PC-9 (cell line): ENCODE results near the gene ADAMTS13. TPM values are rescaled to one million over a fixed set of nuclear protein-coding genes. Genes with fewer than 3 reads are reported as not detected.

Source experiments
- BruUV-seq: library from RNA; stranded (reverse); fragments of 400-500 nt; replicated peaks from 2 replicates; lab custom pipeline; 2021; lab: Mats Ljungman, UMichigan
- CTCF ChIA-PET: fragments of 300-600 bp; sonication (Branson Sonifier 250); formaldehyde crosslinking; loops from one replicate; lab custom pipeline; 2022; ENCODE audit warnings: antibody characterized with exemption; lab: Charles Lee
- POLR2A ChIA-PET: fragments of 300-600 bp; sonication (Branson Sonifier 250); formaldehyde crosslinking; loops from one replicate; lab custom pipeline; 2022; ENCODE audit warnings: antibody characterized with exemption; ENCODE audit not compliant: unreplicated experiment; lab: Charles Lee
- DNase-seq, 2 experiments: peaks; one replicate each; pipeline versions ENCODE4 v3.0.0 to v3.0.0-alpha.2; 2015 to 2022; ENCODE audit warnings: mixed read lengths in 1 of 2
- H2AFZ ChIP-seq: fragments of 200-600 bp; sonication (generic); 2 replicates; pipeline ENCODE4 v1.8.1; 2017; ENCODE audit warnings: antibody characterized with exemption
- H3F3A ChIP-seq: fragments of 200-600 bp; sonication (generic); 2 replicates; pipeline ENCODE4 v1.8.1; 2017; ENCODE audit warnings: antibody characterized with exemption, mild to moderate bottlenecking, low read depth; ENCODE audit not compliant: insufficient read depth
- H3K27ac ChIP-seq: fragments of 200-600 bp; sonication (generic); 2 replicates; pipeline ENCODE4 v1.6.1; 2016; ENCODE audit warnings: mixed run types
- H3K27me3 ChIP-seq: fragments of 200-600 bp; sonication (generic); 2 replicates; pipeline ENCODE4 v1.6.1; 2016; ENCODE audit warnings: low read depth, mixed run types; ENCODE audit not compliant: insufficient read depth
- H3K36me3 ChIP-seq: fragments of 200-600 bp; sonication (generic); 2 replicates; pipeline ENCODE4 v1.6.1; 2016; ENCODE audit warnings: low read depth, mixed run types
- H3K4me1 ChIP-seq: fragments of 200-600 bp; sonication (generic); replicated peaks from 2 replicates; pipeline ENCODE4 v1.6.1; 2016; ENCODE audit warnings: mixed run types; ENCODE audit not compliant: insufficient read depth
- H3K4me2 ChIP-seq: fragments of 200-600 bp; sonication (generic); 2 replicates; pipeline ENCODE4 v1.6.1; 2017; ENCODE audit warnings: mixed run types
- H3K4me3 ChIP-seq: fragments of 200-600 bp; sonication (generic); 2 replicates; pipeline ENCODE4 v1.6.1; 2016; ENCODE audit warnings: mixed run types
- H3K79me2 ChIP-seq: fragments of 200-600 bp; sonication (generic); 2 replicates; pipeline ENCODE4 v1.6.1; 2017; ENCODE audit warnings: low read depth, mixed run types
- H3K9me2 ChIP-seq: fragments of 200-600 bp; sonication (generic); 2 replicates; pipeline ENCODE4 v1.8.1; 2017; ENCODE audit warnings: mild to moderate bottlenecking; ENCODE audit not compliant: insufficient read depth
- H3K9me3 ChIP-seq: fragments of 200-600 bp; sonication (generic); 2 replicates; pipeline ENCODE4 v1.8.1; 2016; ENCODE audit warnings: low read depth; ENCODE audit not compliant: insufficient read depth
- H4K20me1 ChIP-seq: fragments of 200-600 bp; sonication (generic); 2 replicates; pipeline ENCODE4 v1.8.1; 2017; ENCODE audit not compliant: insufficient read depth
- EZH2 ChIP-seq: fragments of 200-600 bp; sonication (generic); IDR thresholded peaks from 2 replicates; pipeline ENCODE4 v1.8.0; 2017; ENCODE audit warnings: antibody characterized with exemption, low read depth
- intact Hi-C: fragments of 100-400 bp; cut with micrococcal nuclease; formaldehyde crosslinking; loops from one replicate; pipeline ENCODE4 v1.10.0; 2022; ENCODE audit not compliant: unreplicated experiment
- total RNA-seq: library from RNA; stranded (reverse); gene quantifications from 2 replicates; pipeline ENCODE4 v1.2.3, GENCODE V29; 2021
- TF ChIP-seq, protein P1 (sequence below): fragments of 200-600 bp; sonication (generic); conservative IDR thresholded peaks from 2 replicates; pipeline ENCODE4 v1.6.1; 2017; ENCODE audit warnings: mixed run types, antibody characterized with exemption, mild to moderate bottlenecking, moderate library complexity

ADAMTS13 gene
- total RNA-seq, 1 experiment from 2014 or later: 7.1 TPM

DNA sequence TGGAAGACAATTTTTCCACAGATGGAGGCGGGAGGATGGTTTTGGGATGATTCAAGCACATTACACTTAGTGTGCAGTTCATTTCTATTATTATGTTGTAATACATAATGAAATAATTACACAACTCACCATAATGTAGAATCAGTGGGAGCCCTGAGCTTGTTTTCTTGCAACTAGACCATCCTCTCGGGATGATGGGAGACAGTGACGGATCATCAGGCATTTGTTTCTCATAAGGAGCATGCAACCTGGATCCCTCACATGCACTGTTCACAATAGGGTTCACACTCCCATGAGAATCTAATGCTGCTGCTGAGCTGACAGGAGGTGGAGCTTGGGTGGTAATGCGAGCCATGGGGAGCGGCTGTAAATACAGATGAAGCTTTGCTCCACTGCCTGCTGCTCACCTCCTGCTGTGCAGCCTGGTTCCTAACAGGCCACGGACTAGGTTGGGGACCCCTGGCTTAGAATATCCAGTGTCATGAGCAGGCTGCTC, 44.4 kb upstream of the ADAMTS13 start:
- ChIA-PET POLR2A (interaction anchor here (0.5 kb wide), 1 partner anchor 1335 kb away, joined by 6 read pairs; no protein-coding TSS in a partner anchor), CTCF (interaction anchor here (0.6 kb wide), 3 partner anchors 35 to 192 kb away, joined by 3 to 25 read pairs (median 4); partner anchors contain the start of gene SLC2A6)
- no peak overlapping the region for H3K4me3 ChIP-seq

DNA sequence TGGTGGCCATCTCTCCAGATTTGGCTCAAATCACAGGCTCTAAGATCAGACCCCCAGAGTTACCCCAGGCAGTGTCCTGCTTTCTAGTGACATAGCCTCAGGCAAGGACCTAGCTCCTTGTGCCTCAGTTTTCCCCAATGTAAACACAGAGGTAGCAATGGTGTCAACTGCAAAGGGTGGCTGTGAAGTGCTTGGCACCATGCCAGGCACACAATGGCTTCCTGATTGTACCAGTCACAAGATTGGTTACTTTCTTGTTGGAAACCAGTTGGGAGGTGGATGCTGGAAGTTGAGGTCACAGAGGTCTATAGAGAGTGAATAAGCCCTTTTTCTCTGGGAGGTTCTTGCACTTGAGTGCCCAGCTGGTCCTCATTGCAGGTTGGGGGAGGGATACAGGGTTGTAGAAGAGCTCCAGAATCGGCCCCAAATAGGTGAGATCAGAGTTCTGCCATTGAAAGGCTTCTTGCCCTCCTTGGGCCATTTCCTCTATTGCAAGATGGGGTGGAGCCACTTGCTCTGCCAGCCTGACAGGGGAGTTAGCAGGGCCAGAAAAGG, 43.7 kb upstream of the ADAMTS13 start:
- Histone ChIP-seq H4K20me1 (peaks cover 14% of the 10 kb centered on the region), H3K4me3 (no peak overlapping the region), H3K4me2 (peak overlapping the region; percentile 94), H3K9me3 (no peaks in the 10 kb centered on the region), H3K79me2 (peaks cover 21% of the 10 kb centered on the region), H3F3A (peaks cover 13% of the 10 kb centered on the region), H3K36me3 (no peaks in the 10 kb centered on the region), H3K27ac (no peak overlapping the region), H2AFZ (no peak overlapping the region), H3K4me1 (peaks cover 36% of the 10 kb centered on the region), H3K9me2 (no peaks in the 10 kb centered on the region), H3K27me3 (no peaks in the 10 kb centered on the region)
- BruUV-seq: no TSS peak
- POLR2A ChIA-PET: interaction anchor here (0.5 kb wide), 1 partner anchor 1336 kb away, joined by 6 read pairs; no protein-coding TSS in a partner anchor
- intact Hi-C loops: no loop called here
- no peak for DNase-seq
- CTCF ChIA-PET: interaction anchor here (0.6 kb wide), 3 partner anchors 35 to 193 kb away, joined by 3 to 25 read pairs (median 4); partner anchors contain the start of gene SLC2A6
- TF ChIP-seq EZH2: no peak
- TF ChIP-seq, protein P1, sequence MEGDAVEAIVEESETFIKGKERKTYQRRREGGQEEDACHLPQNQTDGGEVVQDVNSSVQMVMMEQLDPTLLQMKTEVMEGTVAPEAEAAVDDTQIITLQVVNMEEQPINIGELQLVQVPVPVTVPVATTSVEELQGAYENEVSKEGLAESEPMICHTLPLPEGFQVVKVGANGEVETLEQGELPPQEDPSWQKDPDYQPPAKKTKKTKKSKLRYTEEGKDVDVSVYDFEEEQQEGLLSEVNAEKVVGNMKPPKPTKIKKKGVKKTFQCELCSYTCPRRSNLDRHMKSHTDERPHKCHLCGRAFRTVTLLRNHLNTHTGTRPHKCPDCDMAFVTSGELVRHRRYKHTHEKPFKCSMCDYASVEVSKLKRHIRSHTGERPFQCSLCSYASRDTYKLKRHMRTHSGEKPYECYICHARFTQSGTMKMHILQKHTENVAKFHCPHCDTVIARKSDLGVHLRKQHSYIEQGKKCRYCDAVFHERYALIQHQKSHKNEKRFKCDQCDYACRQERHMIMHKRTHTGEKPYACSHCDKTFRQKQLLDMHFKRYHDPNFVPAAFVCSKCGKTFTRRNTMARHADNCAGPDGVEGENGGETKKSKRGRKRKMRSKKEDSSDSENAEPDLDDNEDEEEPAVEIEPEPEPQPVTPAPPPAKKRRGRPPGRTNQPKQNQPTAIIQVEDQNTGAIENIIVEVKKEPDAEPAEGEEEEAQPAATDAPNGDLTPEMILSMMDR: no peak

More for the DNA sequence above, 44.4 kb upstream of the ADAMTS13 start:
- H3K4me1 ChIP-seq: peaks cover 36% of the 10 kb centered on the region
- peaks cover 13% of the 10 kb centered on the region for H3F3A ChIP-seq
- no TSS peak for BruUV-seq
- peak overlapping the region; percentile 94 for H3K4me2 ChIP-seq
- H3K9me3 ChIP-seq: no peaks in the 10 kb centered on the region
- no peaks in the 10 kb centered on the region for H3K27me3 ChIP-seq
- TF ChIP-seq EZH2: no peak
- TF ChIP-seq, protein P1: no peak
- DNase-seq: peak; percentile 54 to 70
- H2AFZ ChIP-seq: no peak overlapping the region
- H3K36me3 ChIP-seq: peaks cover 5% of the 10 kb centered on the region
- H4K20me1 ChIP-seq: peaks cover 21% of the 10 kb centered on the region
- H3K27ac ChIP-seq: no peak overlapping the region
- no peaks in the 10 kb centered on the region for H3K9me2 ChIP-seq
- intact Hi-C loops: no loop called here
- H3K79me2 ChIP-seq: peaks cover 28% of the 10 kb centered on the region

DNA sequence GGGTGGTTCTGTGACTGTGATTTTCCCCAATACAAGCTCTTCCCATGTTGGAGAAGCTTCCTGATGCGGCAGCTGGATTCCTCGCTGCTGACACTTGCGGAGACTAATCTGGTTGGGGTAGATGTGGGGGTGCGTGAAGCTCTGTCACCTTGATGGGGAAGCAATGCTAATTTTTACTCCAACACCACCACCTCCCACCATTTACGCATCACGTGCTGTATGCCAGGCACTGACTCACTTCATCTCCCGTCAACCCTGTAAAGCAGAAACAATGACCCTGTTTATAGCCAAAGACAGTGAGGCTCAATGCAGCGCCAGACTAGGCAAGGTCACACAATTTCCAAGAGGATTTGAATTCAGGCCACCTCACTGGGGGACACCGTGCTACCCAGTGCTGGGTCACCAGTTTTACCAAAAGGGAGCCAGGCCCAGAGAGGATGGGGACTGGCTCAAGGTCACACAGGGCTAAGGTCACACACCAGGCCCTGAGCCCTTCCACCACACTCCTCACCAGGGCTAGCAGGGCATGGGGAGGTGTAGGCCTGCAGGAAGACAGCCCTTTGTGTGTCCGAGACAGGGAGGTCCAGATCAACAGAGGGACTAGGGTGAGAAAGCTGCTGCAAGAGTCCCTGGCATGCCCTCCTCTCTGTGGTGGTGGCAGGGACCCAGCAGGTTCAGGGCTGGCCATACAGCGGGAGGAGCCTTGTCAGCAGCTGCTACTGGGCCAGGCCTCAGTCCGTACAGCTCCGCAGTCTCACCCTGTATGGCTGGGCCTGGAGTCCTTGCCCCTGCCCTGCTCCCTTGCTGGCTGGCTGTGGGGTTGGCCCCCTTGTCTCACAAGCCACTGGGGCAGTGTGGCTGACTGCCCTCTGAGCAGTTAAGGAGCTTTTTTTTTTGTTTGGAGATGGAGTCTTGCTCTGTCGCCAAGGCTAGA, 42.7 kb upstream of the ADAMTS13 start:
- Histone ChIP-seq H3K27me3 (no peaks in the 10 kb centered on the region), H2AFZ (no peak overlapping the region), H3K9me3 (no peaks in the 10 kb centered on the region), H3K4me3 (no peak overlapping the region), H3K79me2 (peaks cover 11% of the 10 kb centered on the region), H3K9me2 (no peaks in the 10 kb centered on the region), H3K4me1 (peaks cover 30% of the 10 kb centered on the region), H3K27ac (no peak overlapping the region), H3F3A (peaks cover 13% of the 10 kb centered on the region), H3K4me2 (no peak overlapping the region), H4K20me1 (peaks cover 6% of the 10 kb centered on the region), H3K36me3 (no peaks in the 10 kb centered on the region)
- intact Hi-C loops: no loop called here
- no TSS peak for BruUV-seq
- POLR2A ChIA-PET: no interaction called here
- DNase-seq: no peak
- TF ChIP-seq, protein P1: no peak
- no peak for TF ChIP-seq EZH2
- CTCF ChIA-PET: no interaction called here
